GM19035 (cell line): ENCODE measurements around the gene TNIP3.

Experiments
- ATAC-seq: cut with Tn5 transposase; IDR thresholded peaks from one replicate; pipeline ENCODE4 v1.9.1; 2021; ENCODE audit not compliant: unreplicated experiment

TNIP3 gene

GRCh38 chr4:121140716-121141460, 23.2 kb downstream of the TNIP3 start:
- no peak for ATAC-seq

- ATAC-seq = peak; percentile 68
Measured at GRCh38 chr4:121139533-121140222, 24.4 kb downstream of the TNIP3 start.

DNA sequence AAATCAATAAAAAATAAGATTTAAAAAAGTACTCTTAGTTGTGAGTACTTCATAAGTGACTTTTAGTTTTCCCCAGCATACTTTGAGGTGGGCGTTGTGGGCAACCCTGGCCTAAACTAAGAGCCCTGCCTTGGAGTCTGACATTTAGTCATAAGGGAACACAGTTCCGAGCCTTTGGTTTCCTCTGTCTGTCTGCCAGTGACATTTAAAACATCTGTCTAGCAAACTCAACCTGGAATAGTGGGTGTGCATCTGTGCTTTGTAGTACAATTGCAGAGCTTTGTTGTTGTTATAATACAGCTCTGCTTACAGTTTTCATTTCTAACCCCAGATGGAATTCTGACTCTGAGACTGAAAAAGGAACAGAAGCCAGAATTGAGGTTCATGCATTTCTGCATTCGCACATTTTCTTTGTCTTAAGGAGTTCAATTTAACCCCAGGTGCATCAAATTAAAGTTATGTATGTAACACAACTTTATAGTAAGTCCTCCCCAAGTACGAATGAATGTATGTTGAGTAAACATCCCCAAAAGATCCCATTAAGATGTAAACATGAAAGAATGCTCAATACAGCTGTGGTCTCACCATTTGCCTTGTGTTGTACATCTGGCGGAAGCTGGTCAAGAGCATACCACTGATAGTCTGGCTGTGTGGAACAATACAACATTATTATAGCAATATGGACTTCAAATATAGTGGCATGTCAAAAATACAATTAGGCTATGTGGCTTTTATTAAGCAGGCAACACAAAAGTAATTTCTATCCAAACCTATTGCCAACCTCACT, 25.9 kb downstream of the TNIP3 start:
- peak; percentile 48 for ATAC-seq

GRCh38 chr4:121130326-121130660, 33.8 kb downstream of the TNIP3 start:
- ATAC-seq = no peak

DNA sequence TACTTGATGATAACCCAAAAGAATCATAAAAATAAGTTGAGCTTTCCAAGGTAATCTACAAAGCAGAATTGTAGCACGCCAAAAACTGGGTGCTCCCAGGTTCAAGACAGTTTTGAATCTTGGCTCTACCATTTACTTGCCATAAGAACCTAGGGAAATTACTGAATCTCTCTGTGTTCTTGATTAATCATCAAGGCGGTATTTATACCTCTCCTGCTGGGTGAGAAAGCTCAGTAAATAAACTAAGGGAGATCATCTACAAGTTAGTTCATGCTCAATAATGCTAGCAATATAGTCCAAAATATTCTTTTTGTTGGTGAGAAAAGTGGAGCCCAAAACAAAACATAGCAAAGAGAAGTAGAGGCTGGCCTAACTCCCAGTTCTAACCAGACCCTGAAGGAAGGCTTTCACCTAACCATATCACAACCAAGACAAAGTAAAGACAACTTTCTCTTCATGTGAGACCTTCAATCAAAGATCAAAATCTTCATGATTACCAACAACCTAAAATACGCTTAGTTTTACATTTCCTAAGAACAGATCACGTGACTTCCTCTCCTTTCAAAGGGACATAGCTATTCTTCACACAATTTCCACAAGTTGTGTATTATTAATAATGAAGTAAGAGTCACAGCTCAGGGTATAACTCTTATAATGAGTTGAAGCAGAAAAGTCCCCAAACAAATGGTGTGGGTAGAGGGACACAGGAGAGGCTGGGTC, 34.4 kb downstream of the TNIP3 start:
- no peak for ATAC-seq

- ATAC-seq = no peak
Measured at GRCh38 chr4:121127100-121127499, 37.0 kb downstream of the TNIP3 start.

- ATAC-seq = no peak
Measured at GRCh38 chr4:121126449-121127006, 37.6 kb downstream of the TNIP3 start.

DNA sequence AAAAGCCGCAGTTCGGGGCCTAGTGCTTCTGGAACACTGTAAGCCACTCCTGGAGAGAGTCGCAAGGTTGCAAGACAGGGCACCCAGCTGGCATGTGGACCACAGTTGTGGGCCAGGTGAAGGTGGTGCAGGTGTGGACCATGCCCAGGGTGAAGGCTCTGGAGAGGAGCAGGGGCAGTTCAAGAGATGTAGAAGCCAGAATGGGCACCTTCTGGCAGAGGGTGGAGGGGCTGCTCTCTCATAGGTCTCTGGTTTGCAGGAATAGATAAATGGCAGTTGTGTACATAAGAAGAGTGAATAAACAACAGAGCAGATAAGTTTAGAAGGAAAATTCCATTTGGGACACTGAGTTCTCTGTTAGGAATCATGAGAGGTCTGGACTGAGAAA, 38.6 kb downstream of the TNIP3 start:
- ATAC-seq = no peak

DNA sequence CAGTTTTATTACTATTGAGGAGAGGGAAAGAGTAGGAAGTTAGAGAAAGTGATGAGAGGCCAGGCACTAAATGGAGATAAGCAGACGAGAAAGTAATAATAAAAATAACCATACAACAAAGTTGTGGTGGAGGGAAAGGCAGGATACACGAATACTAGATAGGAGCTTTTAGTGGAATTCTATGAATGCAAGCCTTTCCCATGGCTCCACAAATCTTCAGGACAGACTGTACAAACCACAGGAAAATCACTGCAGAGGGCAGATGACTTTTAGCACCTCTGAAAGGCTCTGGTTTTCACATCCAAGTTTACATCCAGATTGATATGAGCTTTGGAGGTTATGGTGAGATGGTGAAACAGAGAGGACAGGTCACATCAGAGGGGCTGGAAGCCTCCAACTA, 41.5 kb downstream of the TNIP3 start:
- ATAC-seq = no peak

DNA sequence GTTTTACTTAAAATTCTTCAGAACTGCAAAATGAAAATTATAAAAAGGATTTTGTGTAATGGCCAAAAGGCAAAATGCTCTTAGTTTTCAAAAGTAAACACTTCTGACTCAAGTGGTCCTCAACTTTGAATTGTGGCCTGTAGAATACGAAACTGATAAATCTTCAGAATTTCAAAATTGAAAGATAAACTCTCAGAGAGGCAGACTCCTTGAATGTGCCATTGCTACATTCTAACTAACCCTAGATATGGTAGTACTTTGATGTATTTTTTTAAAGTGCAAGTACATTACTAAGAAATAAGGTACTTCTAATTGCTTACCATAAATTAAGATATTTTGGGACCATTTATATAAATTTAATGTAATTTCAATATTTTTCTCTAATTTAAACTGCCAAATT, 44.4 kb downstream of the TNIP3 start:
- ATAC-seq = no peak

DNA sequence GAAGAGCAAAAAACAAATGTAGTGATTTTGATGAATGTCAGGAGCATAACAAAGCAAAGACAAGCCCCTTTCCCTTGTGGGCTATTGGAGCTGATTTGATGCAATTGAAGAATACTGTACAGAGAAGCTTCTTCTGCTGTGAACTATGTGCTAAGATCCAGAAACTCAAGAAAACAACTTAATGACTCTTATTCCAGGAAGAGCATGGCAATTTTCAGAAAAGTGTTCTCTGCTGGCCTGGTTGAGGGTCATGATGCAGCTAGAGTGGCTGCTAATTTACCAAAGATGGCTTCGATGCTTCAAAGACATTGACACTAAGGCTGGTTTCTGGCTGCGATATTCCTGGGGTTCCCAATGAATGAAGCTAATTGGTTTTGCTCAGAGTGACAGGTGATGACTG, 45.8 kb downstream of the TNIP3 start:
- ATAC-seq = no peak

- ATAC-seq = no peak
Measured at GRCh38 chr4:121114756-121115155, 49.4 kb downstream of the TNIP3 start.

- ATAC-seq = no peak
Measured at GRCh38 chr4:121112530-121112929, 51.6 kb downstream of the TNIP3 start.

- no peak for ATAC-seq
Measured at GRCh38 chr4:121108557-121108956, 55.6 kb downstream of the TNIP3 start.

DNA sequence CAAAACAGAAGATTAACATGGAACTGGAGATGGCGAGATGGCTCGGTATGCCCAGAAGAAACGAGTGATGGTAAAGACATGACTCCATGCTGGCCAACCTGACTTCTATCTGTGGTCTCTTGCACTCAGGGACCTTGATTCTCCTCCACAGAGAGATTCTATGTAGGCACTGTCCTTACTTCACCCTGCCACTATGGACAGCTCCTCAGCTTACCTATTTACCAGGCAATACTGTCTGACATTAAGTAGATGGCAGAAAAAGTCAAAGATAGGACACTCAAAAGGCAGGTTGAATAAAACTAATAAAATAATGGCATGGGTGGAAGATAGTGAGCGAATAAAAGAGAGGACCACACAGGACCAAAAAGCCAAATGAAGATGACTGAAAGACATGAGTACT, 56.6 kb downstream of the TNIP3 start:
- ATAC-seq = no peak

DNA sequence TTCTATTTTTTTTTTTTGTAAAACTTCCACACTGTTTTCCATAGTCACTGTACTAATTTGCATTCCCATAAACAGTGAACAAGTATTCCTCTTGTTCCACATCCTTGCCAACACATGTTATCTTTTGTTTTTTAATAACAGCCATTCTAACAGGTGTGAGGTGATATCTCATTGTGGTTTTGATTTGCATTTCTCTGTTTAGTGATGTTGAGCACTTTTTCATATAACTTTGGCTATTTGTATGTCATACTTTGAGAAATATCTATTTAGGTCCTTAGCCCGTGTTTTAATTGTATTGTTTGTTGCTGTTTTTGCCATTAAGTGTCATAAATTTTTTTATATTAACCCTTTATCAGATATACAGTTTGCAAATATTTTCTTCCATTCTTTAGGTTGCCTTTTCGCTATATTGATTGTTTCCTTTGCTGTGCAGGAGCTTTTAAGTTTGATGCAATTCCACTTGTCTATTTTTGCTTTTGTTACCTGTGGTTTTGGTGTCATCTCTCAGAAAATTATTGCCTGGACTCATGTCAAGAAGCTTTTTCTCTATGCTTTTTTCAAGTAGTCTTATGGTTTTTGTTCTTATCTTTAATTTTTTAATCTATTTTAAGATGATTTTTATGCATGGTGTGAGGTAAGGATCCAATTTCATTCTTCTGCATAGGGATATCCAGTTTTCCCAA, 63.9 kb downstream of the TNIP3 start:
- ATAC-seq = peak; percentile 55

GRCh38 chr4:121098266-121098665, 65.9 kb downstream of the TNIP3 start:
- no peak for ATAC-seq

GRCh38 chr4:121096629-121097028, 67.5 kb downstream of the TNIP3 start:
- ATAC-seq = no peak

DNA sequence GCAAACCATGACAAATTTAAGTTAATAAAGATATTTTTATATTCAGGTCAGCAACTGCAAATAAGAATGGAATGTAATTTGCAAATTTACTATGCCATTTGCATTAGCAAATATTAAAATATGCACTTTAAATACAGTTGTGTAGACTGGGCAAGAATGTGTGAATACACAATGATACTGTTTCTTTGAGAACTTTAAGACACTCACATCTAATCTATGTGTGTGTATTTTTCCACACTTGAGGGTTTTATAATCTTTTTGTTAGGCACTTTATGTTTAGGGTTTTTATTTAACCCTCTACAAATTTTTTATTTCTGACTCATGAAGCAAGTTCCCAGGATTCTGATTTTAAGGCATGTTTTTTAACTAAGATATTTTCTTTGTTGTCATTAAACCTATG, 67.9 kb downstream of the TNIP3 start:
- ATAC-seq = no peak

GRCh38 chr4:121094297-121094966, 69.7 kb downstream of the TNIP3 start:
- no peak for ATAC-seq
